Measurements from ENCODE around the gene NACC1. TPM values are rescaled to one million over a fixed set of nuclear protein-coding genes. Genes with fewer than 3 reads are reported as not detected.

Gene NACC1
- polyA plus RNA-seq, 4 donors, result 18.0 to 41.2 (median 32.0) TPM

DNA sequence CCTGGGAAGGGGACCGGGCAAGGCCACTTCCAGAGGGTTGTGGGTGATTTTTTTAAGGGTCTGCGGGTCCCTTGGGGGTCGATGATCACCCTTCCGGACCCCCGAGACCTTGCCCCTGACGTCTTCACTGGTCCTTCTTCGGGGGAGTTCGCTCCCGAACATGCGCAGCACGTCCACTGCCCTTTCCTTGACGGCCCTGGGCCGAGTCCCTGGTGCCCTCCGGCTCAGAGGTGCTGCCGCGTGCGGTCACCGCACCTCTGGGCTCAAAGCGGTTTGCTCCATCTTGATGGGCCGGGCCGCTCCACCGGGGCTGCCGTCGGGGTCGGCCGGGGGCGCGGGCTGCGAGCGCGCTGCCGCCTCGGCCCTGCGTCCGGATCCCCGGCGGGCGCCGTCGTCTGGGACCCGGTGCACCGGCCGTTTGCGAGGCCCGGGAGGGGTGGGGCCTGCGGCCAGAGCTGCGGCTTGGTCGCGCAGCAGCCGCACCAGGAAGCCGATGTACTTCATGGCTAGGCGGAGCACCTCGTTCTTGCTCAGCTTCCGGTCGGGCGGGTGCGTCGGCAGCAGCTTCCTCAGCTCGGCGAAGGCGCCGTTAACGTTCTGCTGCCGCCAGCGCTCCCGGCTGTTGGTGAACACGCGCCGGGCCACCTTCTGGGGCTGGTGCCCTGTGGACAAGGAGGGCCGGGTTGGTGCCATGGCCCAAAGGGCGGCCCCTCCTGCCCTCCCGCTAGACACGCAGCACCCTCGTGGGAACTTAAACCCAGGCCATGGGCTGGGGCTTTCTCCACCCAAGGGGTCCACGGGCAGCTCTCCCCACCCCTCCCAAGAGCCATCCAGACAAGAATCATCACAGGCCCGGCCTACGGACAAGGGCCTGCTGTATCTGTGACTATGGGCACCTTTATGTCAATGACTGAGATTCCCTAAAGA lies 18.7 kb upstream of the NACC1 start:
- DNase-seq (ENCODE audit: low read depth in 4 of 4, low spot score in 2 of 4), result no peak

DNA sequence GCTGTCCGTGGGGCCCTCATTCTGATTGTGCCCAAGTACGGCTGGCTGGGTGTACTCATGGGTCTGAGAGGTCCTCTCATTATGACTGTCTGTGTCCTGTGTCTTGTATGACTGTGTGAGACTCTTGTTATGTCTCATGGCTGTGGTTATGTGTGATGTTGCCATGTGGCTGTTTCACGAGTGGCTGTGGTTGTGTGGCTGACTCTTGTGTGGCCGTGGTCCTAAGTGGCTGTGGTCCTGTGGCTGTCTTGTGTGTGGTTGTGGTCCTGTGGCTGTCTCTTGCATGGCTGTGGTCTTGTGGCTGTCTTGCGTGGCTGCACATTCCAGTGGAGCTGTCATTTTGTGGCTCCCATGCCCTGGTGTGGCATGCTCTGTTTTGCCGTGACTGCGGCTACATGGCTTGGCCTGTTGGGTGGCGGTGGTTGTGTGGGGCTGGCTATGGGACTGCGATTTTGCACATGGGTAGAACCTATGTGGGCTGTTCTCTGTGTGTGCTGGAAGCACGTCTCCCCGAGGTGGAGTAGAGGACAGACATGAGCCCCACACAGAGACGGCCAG lies 18.0 kb upstream of the NACC1 start:
- DNase-seq (ENCODE audit: low read depth in 4 of 4, low spot score in 2 of 4), result no peak

DNA sequence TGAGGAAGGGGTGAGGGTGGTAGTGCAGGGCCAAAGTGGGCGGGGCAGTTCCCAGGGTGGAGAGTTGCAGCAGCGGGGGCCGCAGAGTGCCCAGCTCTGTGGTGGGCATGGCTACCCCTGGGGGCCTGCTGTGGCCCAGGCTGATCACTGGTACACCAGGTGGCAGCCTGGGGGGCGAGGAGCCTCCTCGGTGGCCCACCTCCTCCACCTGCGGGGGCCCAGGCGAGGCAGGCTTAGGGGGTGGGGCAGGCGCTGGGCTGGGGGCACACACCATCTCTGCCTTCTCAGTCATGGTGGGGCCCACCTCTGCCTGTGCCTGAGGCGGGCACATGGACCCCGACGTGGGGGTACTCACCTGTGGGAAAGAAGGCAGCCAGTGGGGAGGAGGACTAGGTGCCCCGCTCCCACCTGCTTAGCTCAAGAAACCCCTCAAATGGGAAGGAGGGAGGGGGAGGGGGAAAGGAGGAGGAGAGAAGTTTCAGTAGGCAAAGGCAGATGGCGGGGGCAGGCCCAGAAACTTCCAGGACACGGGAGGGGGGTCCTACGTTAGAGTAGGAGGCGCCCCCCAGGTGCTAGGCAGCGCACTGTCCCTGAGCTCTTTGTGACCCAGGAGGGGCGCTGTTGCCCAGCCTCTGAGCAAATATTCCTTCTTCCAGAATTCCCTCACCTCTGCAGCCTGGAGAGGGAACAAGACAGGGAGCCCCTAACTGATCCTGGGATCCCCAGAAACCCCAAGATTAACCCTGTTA lies 17.0 kb upstream of the NACC1 start:
- DNase-seq (ENCODE audit: low read depth in 4 of 4, low spot score in 2 of 4), result no peak

DNA sequence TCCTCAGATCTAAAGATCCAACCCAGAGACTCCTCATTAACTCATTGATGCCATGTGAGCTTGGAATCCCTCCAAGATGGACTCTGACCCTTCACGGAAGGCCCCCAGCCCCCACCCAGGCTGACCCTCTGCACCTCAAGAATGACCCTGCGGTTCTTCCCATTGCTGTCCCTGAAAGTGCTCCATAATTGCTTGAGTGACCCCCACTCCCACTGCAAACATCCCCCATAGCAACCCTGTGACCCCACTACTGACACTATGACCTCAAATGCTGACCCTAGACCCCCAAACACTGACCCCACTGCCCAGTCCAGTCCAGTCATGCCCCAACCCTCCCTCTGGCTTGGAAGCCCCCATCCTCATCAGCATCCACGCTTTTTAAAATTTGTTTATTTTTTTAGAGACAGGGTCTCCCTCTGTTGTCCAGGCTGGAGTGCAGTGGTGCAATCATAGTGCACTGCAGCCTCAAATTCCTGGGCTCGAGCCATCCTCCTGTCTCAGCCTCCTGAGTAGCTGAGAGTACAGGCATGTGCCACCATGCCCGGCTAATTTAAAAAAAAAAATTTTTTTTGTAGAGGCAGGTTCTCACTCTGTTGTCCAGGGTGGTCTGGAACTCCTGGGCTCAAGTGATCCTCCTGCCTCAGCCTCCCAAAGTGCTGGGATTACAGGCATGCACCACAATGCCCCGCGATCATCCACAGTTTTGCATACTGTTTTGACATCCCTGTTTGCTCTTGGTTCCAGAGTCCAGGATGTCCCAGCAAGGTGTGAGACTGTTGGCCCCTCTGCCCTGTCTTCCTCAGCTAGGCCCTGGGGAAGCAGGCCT lies 16.3 kb upstream of the NACC1 start:
- no peak for DNase-seq (ENCODE audit: low read depth in 4 of 4, low spot score in 2 of 4)

DNA sequence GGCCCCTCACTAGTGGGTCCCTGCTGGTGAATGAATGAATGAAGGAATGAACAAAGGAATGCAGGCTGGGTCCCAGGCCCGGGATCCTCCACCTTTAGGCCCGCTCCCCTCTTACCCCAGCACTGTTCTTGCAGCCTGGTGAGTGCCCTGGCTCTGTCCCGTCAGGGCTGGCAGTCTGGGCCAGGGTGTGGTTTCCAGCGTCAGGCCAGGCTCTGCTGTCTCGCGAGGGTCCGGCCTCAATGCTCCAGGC lies 15.7 kb upstream of the NACC1 start:
- no peak for DNase-seq (ENCODE audit: low read depth in 4 of 4, low spot score in 2 of 4)

DNA sequence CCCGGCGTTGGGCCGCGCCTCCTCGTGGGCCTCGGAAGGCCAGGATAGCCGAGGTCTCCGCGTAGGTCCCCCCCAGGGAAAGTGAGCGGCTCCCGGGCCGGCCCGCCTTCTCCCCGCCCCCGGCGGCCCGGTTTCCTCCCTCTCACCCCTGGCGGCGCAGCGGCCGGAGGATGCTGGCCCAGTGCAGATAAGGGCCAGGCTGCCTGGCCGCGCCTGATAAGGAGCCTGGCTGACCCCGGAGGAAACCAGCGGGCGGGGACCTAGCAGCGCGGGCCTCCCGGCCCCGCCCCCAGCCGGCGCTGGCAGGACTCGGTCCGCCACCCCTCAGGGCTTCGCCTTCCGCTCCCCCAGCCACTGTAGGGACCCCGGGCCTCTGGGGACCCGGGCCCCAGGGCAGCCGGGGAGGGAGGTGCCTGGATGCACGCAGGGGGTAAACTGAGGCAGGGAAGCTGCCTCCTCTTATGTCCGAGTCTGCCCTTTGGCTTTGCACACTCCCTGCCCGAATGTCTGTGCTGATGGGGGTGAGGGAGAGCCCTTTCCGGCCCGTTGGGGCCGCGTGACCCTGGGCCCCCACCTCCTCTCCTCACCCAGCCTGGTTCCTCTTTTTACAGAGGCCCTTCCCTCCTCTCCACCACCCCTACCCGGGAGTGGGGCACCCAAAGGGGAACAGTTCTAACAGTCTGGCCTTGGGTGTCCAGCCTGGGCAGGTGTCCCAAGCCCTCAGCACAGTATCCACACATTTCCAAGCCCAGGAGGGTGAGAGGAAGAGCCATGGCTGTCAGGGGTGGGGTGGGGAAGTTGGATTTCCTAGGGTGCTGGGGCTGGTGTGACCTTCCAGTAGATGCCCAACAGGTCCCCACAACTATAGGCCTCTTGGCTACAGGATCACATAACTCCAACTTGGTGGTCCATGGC lies 15.1 kb upstream of the NACC1 start, which contains the start of gene LYL1:
TSS of gene LYL1 (minus strand) at position 193 of the 915 bp plus-strand sequence. CDS start 1,687 bp downstream, outside the sequence.
- DNase-seq (ENCODE audit: low read depth in 4 of 4, low spot score in 2 of 4), result no peak

DNA sequence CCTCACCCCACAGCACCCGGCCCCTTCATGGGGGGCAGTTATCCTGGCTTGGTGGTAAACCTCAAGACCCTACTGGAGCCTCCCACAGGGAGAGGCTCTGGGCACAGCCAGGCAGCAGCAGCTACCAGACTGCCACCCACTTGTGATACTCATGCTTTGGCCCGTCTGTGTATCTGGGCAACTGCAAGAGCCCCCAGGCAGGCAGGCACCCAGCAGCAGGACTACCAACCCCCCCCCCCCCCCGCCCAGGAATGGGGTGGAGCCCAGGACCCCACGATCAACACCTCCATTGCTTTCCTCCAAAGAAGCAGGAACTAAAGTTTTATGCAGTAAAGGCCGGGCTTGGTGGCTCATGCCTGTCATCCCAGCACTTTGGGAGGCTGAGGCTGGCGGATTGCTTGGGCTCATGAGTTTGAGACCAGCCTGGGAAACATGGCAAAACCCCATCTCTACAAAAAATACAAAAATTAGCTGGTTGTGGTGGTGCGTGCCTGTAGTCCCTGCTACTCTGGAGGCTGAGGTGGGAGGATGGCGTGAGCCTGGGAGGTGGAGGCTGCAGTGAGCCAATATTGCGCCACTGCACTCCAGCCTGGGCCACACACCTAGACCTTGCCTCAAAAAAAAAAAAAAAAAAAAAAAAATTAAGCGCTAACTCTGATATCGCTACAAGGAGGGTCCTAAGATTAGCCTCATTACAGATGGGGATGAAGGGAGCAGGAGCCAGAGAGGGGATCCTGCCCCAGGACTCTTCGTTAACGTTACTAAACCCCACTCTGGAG lies 14.3 kb upstream of the NACC1 start:
- no peak for DNase-seq (ENCODE audit: low read depth in 4 of 4, low spot score in 2 of 4)

DNA sequence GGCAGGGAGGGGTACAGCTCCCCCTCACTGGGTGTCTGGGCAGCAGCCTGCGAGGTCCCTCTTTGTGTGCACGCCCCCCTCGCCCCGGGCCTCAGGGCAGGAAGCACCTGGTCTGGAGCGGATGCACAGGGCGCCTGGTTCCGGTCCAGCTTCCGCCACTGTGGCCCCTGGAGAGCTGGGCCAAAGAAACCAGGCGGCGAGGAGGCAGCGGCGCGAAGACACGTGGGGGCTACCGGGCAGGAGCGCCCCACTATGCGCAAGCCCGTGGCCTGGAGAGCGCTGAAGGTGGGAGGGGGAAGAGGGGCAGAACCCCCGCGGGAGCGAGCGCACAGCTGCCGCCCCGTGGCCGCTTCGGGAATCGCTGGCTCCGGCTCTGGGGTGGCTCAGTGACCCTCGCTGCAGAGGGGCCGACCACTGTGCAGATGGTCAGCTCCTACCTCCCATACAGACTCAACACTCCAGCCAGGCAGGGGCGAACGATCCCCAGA lies 13.7 kb upstream of the NACC1 start:
- DNase-seq (ENCODE audit: low read depth in 4 of 4, low spot score in 2 of 4), result no peak

DNA sequence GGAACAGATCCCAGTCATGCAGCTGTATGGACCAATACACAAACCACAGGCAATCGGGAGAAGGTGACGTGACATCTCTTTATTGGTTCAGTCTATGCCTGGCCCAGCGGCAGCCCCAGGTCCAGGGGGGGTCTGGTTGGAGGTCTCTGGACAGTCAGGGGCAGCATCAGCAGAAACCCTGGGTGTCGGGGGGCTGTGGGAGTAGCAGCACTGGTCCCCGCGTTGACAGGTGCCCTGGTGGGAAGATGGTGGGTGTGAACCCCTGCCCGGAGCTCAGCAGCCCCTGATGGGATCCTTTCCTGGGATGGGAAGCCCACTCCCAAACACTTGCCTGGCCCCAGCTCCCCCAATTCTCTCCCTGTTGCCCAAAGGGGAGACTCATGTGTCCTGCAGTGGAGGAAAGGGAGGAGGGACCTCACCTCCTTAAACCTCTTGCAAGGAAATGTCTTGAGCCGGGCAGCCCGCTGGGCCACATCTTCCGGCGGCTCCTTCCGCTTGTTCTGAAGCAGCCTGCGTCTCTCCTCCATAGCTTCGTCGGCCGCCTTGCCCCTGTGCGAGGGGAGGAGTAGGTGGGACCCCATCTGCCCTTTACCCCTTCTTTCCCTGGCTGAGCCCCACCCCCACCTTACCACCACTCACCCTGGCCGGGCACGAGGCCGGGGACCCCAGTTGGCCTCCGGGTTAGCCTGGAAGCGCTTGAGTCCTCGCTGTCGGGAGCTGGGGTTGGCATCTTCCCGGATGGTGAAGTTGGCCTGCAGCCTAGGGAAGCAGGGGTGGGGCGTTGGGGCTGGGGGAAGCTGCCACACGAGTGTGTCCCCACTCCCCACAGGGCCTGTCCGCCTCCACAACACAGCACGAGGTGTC lies 13.0 kb upstream of the NACC1 start:
- DNase-seq (ENCODE audit: low read depth in 4 of 4, low spot score in 2 of 4), result no peak

DNA sequence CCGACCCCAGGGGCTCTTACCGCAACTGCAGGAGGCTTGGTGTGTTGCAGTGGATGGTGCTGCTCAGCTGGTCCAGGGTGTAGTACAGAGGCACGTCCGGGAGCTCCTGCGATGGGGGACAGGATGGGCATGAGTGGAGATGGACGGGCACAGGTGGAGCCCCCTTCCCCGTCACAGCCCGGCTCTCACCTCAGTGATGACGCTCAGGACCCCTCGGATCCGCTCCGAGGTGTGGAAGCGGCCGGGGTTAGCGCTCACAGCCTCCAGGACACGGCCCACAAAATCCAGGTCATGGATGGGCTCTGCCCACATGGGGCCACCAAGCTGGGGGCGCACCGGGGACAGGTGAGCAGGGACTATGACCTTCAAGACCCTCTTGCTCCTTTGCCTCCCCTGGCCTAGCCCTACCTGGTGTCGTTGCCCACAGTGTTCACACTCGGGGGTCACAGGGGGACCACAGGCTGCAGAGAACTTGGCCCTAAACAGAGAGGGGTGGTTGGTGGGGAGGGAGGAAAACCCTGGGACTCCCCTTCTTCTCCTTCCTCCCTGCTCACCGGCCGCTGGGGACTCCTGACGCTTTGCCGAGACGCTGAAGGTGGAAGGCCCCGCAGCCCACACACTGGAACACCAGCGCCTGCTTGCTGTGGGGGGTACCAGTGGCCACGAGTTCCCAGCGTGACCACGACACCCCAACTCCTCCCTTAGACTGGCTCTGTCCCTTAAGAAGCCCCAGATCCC lies 8.5 kb upstream of the NACC1 start:
- DNase-seq (ENCODE audit: low read depth in 4 of 4, low spot score in 2 of 4), result no peak

DNA sequence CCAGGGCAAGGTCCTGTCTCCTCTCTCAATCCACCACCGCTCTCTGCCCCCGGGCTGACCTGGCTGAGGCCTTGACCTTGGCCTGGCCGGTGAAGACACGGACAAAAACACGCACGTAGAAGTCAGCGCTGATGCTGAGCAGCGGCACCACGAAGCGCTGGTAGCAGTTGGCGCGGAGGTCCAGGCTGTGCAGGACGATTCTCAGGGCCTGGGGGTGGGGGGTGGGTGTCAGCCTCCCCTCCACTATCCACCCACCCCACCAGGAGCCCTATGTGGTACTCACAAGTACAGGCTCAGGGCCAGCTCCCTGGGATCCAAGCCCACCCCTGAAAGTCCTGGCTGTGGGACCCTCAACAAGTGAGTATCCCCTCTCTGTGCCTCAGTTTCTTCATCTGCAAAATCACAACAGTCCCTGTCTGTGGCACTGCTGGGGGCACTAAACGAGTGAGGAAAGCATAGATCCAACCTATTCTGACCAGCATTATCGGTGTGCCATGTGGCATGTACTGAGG lies 7.9 kb upstream of the NACC1 start:
- no peak for DNase-seq (ENCODE audit: low read depth in 4 of 4, low spot score in 2 of 4)

DNA sequence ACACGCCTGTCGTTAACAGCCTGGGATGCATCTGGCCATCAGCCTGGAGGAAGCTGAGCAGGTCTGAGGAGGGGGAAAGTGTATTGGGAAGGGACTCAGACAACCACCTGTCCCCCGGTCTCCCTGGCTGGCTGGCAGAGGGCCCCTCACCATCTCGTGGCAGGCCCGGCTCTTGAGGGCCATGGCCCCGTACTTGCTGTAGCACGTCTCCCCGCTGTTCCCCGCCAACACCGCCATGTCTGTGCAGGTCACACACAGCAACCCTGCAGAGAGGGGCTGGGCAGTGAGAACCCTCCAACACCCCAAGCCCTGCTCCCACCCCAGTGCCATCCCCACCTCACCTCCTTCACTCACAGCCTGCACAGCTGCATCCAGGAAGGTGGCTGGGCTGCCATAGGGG lies 5.5 kb upstream of the NACC1 start:
- no peak for DNase-seq (ENCODE audit: low read depth in 4 of 4, low spot score in 2 of 4)

DNA sequence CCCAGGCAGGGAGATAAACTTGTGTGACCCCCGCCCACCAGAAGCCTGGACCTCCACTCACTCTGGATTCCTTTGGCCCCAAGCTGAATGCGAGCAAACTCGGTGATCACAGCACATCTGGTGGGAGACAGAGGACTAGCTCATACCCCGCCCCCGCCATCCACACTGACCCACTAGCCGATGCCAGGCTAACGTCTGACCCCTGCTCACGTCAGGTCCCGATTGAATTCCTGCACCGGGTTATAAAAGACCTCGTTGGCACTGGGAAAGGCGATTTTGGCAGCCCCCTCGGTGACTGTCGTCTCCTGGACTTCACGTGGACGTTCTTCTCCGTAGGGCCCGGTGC lies 2.2 kb upstream of the NACC1 start:
- no peak for DNase-seq (ENCODE audit: low read depth in 4 of 4, low spot score in 2 of 4)

DNA sequence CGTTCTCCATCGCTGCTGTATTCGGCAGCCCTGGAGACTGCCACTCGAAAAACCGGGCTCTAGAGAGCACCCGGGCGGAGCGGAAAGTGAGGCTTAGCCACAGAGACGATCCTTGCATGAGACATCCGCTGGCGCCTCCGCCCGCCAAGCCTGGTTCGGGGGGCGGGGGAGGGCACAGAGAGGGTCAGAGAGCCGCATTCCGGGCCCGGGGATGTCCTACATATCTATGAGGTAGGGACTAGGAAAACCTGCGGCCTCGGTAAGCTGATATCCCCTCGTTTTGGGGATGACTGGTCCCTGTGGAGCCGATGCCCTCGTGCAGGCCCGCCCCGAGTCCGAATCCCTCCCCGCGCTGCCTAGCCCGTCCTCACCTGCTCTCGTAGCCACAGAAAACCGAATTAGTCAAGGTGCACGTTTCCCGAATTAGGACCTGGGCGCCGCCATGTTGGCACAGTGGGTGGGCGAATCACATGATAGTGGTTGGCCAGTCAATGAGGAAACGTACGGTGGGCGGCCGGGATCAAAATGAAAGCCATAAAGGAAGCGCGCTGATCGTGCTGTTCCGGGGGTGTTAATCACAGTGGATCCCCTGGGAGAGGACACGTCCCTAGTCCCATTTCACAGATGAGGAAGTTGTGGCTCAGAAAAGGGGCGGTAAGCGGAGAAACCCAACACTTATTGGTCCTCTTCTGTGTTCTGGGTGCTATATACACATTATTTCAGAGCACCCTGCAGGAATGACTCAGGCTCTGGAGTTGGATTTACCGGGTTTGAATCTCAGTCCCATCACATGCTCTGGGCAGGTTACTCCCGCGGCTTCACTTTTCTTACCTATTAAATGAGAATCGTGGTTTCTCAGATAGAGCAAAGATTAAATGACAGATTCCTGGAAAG lies 1.5 kb upstream of the NACC1 start, which contains the start of gene TRMT1:
TSS of gene TRMT1 (minus strand) at position 459 of the 894 bp plus-strand sequence. CDS start at position 118, 341 bp downstream.
- peak in 3 of 4 donors; percentile 77 to 88 (median 87) for DNase-seq (ENCODE audit: low read depth in 4 of 4, low spot score in 2 of 4)

DNA sequence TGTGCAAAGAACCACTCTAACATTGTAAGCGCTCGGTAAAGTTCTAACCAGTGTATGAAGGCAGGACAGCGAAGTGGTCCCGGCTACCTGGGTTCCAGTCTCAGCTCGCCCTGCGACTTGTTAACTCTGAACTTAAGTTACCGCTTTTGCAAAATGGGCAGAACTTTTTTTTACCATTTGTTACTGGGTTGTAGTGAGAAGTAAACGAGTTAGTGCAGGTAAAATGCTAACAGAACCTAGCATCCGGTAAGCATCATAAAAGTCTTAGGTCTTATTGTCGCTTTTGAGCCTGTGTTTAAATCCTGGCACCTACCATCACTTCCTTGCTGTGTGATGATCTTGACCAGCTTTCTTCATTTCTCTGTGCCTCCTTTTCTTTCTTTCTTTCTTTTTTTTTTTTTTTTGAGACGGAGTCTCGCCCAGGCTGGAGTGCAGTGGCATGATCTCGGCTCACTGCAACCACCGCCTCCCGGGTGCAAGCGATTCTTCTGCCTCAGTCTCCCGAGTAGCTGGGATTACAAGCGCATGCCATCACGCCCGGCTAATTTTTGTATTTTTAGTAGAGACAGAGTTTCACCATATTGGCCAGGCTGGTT lies 790 bp upstream of the NACC1 start:
- no peak for DNase-seq (ENCODE audit: low read depth in 4 of 4, low spot score in 2 of 4)
